NCI-H2171 (cell line): ENCODE results near the gene AGR3.

Experiments
- DNase-seq: peaks from one replicate; lab custom pipeline; 2025; lab: John Stamatoyannopoulos, UW

AGR3 gene

DNA sequence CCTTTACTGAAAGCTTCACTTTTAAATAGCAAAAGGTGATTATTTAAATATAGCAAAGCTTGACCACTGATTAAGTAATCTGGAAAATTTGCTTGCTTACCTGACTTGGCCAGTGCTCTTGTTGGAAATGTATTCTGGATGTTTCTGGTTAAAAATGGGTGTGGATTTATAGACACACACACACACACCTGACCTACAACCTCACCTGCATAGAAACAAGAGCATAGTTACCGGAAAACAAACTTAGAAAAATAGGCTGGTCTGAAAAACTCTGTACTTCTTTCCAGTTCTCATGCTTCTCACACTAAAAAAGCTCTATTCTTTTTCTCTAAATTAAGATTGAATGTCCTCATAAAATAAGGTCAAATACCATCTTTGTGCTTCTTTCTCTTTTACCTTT, at the start of gene AGR3:
Gene AGR3, minus strand, starts transcription at position 140 of the 400 bp plus-strand sequence. CDS start 3,365 bp downstream, outside the sequence.
- no peak for DNase-seq

DNA sequence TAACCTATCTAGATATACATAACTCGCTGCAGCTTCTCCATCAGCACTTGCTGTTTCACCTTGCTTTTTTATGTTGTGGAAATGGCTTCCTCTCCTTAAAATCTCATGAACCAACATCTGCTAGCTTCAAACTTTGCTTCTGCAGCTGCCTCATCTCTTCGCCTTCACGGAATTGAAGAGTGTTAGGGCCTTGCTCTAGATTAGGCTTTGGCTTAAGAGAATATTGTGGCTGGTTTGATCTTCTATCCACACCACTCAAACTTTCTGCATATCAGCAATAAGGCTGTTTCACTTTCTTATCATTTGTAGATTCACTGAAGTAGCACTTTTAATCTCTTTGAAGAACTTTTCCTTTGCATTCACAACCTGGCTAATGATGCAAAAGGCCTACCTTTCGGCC, 49.2 kb upstream of the AGR3 start:
- DNase-seq, result no peak

DNA sequence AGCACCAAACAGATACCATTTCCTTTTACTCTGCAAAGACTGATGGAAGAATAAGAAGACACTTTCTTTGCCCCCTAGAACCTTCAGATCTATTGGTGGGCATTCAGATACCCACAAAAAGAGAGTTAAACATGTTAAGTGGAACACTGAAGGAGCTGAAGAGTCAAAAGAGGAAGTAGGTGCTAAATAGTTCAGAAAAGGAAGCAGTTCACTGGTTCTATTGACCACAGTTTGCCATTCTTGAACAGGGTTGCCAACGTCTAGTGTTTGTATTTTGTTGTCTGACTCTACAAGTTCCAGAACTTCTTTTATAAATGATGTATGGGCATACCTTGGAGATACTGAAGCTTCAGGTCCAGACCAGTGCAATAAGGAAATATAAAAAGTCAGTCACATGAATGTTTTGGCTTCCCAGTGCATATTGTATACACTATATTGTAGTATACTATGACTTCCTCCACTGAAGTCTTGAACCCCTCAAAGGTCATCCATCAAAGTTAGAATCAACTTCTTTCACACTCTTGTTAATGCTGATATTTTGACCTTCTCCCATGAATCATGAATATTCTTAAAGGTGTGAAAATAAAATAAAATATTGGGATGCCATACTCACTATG, 47.5 kb upstream of the AGR3 start:
- no peak for DNase-seq

DNA sequence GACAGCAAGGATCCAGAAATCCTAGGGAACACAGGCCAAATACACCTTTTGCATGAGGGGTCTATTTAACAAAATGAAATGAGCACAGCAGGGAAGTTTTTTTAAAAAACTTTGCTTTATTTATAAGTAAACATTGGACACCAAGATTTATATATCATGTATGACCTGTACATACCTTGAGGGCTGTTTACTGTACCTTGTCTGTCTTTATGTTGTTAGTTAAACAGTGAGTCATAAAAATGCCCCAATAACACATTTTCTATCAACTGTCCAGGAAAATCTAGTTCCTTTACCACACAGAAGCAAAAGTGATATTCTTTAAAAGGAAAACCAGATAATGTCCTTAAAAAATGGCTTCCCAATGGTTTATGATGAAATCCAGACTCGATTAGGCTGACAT, 45.1 kb upstream of the AGR3 start:
- DNase-seq, result no peak

DNA sequence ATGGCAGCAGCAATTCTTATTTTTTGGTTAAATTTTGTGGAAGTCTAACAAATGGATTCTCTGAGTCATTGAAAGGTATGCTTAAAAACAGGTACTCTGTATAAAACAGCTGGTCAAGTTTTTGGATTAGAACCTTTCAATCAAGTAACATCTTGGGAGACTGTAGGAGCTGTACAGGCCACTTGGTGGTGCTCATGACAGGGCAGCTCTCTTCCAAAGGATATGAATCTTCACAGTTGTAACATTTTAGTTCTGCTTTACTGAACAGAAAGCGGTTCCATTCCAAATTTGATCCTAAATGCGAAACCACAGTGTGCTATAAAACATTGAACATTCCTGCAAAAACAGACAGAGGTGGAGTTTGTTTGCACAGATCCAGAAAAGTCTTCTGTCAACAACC, 44.5 kb upstream of the AGR3 start:
- DNase-seq, result no peak

DNA sequence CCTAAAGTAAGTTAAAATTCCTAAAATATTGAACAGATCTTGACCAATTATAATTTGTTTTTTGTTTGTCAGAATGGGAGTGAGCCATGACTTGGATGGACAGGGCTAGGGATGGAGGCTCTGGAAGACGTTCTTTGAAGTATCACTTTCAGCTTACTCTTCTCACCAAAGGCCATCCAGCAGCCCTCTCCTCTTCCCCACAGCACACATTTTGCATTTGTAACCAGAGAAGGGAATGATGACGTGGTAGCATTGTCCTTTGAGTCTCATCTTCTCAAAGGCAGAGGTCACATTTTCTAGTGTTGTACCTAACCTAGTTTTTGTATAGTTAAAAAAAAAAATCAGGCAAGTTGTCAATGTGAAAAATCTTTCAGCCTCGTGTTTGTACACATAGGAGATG, 43.8 kb upstream of the AGR3 start:
- DNase-seq, result no peak

DNA sequence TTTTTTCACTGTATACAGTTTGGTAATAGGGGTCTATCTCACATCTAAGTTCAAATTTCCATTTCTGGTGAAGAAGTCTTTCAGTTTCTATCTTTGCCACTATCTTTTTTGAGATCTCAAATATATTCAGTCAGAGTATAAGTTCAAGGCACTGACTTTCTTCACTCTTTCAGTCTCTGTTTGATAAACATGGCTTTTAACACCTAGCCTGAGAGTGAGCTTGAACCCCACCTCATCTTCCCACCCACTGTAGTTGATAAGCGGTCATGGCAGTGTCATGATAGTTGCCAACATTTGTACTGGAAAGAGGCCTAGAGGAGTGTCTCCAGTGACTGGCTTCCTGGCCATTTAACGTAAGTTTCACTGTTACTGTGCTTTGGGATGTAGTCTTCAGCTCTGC, 41.2 kb upstream of the AGR3 start:
- no peak for DNase-seq

DNA sequence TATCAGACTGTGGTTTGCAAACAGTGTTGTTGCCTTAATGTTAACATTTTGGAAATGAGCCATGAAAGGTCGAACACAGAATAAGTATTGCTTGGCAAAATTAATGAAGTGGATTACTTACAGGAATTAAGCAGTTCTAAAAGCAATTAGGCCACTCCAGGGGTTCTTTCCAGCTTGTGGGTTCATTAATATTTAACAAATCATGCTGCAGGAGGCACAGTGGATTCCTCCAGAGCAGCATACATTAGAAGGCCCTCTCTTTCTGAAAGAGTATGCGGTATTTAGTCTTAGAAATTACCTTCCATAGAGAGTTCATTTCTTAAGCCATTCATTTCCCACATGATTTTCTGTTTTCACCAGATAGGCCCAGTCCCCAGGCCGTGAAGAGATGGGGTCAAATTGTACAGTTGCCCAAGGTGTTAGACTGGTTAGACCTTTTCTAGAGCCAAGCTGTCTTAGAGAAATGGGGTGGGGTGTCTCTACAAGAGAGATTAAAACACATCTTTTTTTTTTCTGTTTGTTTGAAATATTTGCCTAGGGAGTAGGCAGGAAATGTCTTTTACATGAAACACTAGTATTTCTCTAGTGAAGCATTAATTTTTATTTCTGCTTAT, 40.0 kb upstream of the AGR3 start:
- no peak for DNase-seq

DNA sequence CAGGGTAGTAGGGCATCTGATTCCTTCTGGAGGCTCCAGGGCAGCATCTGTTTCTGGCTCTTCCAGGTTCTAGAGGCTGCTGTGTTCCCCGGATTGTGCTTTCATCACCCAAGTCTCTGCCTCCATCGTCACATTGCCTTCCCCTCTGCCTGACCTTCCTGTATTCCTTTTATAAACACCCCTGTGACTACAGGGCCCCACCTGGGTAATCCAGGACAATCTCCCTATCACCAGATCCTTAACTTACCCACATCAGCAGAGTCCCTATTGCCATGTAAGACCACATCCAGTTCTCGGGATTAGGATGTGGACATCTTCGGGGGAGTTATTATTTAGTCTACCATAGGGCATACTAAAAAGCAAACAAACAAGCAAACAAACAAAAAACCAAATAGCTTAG, 39.4 kb upstream of the AGR3 start:
- DNase-seq, result no peak

DNA sequence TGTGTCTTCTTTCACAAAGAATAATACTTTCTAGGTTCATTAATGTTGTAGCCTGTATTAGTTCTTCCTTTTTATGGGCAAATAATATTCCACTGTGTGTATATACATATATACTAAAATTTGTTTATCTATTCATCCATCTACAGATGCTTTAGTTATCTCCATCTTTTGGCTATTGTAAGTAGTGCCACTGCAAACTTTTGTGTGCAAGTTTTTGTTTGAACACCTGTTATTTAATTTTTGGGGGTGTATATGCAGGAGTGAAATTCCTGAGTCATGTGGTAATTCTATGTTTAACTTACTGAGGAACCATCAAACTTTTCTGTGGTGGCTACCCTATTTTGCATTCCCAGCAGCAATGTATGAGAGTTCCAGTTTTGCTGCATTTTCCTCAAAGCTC, 37.7 kb upstream of the AGR3 start:
- DNase-seq, result no peak

DNA sequence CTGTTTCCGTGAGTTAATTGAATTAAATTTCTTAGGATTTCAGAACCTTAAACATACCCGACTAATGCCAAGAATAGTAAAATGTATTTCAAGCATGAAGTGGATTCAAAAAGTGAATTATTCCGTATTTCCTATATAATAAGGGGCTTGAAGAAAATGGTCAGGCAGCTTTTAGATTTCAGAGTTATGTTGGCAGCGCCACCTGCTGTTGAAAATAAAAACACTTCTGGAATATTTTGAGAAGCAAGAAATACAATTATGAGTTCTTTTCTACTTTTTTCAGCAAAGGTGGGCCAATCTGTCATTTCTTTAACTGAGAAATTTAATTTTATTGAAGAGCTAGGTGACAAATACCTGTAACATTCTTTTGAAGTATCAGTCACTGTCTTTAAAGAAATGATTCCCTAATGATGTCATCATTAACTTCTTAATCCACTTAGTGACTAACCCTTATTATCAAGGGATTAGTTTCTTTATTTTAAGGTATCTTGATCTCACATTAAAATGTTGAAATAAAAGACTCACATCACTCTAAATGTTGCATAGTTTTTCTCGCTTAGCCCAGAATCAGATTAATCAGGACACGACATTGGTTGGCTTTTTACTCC, 36.6 kb upstream of the AGR3 start:
- peak; percentile 14 for DNase-seq

DNA sequence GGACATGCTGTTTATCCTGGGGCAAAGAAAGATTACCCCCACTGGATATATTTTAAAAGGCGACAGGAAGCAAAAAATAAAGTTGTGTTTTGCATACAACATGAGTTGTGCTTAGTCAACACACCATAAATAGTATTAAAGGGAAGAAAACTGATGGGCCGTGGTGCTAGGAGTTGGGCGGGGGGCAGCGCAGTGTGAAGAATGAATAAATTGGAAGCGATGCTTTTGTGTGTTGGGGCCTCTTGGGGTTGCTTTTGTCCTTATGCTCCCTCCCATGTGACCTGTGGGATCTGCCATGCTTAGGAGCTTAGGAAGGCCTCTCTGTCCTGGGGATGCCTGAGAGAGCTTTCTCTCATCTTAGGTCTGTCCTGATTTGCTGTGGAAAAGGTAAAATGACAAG, 35.0 kb upstream of the AGR3 start:
- no peak for DNase-seq

DNA sequence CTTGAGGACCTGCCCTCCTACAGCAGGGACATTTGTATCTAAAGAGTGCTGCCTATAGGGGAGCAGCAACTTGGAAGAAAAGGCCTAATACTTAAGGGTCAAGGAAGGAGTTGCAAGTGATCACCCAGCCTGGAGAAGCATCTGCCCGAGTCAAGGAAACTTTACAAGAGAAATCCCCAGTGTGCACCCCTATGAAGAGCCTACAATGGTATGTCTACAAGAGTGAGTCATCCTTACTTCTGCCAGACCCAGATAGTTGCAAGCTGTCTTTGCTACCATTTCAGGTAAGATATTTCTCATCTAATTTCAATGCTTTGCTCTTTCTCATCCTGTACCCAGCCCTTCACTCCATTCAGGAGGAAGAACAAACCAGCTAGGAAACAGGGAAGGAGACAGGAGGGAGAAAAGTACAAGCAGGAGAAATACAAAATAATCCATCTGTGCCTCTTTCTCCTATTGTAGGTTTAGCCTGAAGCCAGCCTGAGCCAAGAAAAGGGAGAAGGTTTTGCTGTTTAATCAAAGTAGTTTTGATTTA, 34.4 kb upstream of the AGR3 start:
- DNase-seq, result no peak

DNA sequence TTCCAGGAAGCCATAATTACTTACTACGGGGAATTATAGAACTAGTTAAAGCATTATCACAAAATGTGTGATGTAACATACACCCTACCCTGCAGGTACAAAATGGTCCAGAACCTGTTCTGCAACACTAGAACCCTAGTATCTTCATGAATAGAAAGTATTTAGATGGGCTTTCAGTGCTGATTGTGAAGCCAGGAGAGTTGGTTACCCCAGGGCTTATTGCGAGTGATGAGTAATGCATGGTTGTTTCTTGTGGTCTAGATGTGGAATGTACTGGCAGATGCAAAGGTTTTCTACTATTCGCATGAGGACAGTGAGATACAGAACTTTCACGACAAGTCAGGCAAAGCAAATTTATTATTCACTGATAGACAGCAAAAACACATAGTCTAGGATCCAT, 33.6 kb upstream of the AGR3 start:
- no peak for DNase-seq

DNA sequence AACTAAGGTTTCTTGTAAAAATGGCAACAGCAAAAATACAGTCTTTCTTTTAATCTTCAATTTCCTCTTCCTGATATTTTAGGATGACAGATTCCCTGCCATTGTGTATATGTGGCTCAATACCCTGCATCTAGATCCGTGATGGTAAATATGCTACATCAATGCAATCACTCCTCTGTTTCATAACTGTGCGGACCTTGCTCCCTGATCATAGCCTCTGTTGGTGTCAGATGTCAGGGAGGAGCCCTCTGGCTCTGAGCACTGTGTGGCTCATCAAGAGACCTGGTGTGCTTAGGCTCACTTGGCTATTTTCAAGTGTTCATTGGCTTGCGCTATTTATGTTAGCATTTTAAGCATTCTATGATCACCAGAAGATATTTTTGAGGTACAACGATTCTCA, 33.0 kb upstream of the AGR3 start:
- no peak for DNase-seq

DNA sequence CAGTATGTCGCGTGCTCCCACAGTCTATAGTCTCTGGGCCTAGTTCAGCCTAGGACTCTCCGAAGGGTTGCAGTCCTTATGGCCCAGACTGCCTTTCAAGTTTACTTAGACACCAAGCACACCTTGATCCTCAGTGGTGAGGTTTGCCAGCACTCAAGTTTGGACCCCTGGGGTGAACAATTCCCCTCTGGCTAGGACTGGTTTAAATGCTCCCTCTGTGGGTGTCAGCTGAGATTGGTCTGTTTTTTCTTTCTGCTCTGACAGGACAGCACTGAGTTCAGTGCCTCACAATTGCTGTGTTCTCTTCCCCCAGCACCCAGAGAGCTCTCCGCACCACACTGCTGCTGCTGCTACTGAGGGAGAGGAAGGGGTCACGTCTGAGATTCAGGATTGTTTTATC, 31.9 kb upstream of the AGR3 start:
- DNase-seq, result no peak

DNA sequence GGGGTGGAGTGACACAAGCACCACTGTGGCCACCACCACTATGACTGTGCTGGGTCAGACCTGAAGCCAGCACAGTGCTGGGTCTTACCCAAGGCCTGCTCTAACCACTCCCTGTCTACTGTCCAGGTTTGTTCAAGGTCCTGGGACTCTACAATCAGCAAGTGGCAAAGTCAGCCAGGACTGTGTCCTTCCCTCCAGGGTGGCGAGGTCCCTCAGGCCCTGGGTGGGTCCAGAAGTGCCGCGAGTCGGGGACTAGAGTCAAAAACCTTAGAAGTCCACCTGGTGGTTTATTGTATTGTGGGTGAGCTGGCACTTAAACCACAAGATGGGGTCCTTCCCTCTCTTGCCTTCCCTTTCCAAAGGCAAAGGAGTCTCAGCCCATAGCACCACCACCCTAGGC, 30.8 kb upstream of the AGR3 start:
- no peak for DNase-seq

DNA sequence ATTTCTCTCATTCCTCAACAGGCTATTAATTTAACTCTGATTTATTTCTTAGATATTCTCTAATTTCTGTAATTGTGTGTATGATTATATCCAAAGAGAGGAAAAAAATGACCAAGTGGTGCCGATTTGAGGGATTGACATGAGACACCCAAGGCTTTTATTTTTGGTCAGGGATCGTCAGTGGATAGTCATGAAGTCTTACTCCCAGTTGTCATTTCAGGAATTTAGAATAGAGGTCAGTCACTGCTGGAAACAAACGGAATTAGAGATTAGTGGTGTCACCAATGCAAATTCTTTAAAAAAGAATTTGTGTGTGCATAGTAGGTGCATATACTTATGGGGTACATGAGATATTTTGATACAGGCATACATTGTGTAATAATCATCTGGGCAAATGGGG, 26.8 kb upstream of the AGR3 start:
- no peak for DNase-seq

DNA sequence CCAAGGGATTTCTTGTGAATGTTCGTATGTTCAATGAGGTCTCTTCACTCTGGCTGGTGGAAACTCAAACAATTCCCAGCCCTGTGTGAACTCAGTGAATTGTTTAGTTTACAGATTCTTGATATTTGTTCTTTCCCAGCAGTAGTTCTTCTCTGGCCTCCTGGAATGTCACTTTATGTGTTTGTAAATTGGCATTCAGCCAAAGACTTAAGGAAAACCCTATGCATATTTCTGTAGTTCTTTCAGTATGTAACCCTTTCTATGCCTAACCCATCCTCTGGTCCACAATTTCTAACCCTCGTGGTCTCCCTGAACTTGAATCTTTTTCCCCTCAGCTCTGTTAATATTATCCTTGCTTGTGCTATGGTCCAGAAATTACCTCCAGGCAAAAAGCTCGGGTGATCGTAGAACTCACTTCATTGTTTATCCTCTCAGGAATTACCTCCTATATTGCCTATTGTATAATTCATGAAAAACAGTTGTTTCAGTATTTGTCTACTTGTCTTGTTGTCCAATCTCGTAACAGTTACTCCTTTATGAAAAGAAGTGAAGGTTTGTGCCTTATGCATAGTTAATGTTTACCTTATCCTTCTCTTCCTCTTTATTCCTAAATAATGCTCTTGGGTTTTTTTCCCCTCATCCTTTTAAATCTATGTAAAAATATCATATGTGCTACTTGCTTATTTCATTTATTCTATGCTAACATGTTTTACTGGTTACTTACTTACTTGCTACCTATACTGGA, 23.7 kb upstream of the AGR3 start:
- no peak for DNase-seq

DNA sequence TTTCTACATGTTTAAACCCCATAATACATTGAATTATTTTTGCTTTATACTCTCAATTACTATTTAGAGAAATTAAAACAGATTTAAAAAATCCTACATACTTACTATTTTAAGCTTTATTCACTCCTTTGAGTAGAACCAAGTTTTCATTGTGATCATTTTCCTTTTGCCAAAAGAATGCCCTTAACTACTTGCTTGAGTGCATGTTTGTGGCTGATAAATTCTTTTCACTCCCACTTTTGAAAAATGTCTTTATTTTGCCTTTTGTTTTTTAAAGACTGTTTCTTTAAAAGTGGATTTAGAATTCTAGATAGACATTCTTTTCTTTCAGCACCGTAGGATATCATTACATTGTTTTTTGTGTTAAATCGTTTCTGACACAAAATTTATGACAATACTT, 22.3 kb upstream of the AGR3 start:
- no peak for DNase-seq

DNA sequence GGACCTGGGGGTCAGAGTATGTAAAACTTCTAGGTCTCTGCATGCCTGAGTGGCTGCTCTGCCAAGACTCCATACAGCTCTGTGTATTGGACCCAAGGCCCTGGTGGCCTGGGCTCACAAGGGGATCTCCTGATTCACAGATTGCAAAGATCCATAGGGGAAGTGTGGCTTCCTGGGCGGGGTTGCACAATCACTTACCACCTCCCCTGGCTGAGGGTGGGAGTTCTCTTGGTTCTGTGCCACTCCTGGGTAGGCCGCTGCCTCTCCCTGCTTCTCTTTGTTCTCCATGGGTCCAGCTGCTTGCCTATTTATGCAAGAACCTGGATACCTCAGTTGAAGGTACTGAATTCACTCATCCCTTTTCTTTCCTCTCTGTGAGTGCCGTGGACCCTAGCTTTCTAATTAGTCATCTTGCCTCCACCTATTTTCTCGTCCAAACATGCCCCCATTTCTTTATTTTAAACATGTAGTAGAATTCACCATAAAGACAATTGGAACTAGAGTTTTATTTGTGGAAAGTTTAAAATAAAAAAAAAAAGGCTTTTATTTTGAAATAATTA, 18.5 kb upstream of the AGR3 start:
- no peak for DNase-seq

DNA sequence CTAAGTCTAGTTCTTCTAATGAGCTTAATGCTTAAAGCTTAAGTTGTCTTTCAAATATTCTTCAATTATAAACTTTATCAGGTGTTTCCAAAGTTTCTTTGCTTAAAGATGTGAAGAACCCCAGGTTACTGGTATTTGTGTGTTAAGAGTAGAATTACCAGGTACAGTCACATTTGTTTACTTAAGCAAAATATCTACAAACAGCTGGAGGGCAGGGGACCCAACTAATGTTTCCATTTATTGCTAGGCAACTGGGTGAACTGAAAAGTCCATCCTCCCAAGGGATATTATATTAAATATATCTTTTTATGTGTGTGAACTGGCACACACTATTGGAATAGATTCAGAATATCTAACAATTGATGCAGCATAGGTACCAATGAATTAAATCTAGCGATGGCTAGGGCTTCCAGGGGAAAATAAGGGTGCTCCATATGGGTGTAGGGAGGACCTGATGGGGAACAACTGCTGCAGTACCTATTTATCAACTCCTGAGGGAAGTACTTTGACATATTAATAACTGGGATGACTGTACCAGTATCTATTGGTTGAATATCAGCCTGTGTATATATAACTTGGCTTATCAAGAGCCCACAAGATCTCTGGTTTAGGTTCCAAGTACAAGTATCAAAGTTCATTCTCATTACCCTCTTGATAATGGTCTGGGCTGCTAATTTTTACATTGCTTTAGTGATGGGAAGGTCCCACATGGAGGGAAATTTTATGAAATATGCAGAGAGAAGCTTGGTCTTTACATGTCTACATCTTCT, 10.3 kb upstream of the AGR3 start:
- DNase-seq, result no peak
